Muscle of leg (tissue), 11 donors: ENCODE data around the gene ARID2. TPM values are rescaled to one million over a fixed set of nuclear protein-coding genes. Genes with fewer than 3 reads are reported as not detected.
A peak's percentile ranks its signal among the peaks of the same experiment; 100 is the strongest.

Experiments
- DNase-seq: peaks from one replicate; pipeline ENCODE4 v3.0.0; 2013
- H3K27ac ChIP-seq: one replicate; pipeline ENCODE4 v1.5.1; 2013; ENCODE audit warnings: mild to moderate bottlenecking, low read length, control low read depth
- H3K27me3 ChIP-seq: one replicate; pipeline ENCODE4 v1.6.1; 2013; ENCODE audit warnings: low read length; ENCODE audit not compliant: control insufficient read depth, insufficient read depth
- H3K36me3 ChIP-seq: one replicate; pipeline ENCODE4 v1.6.1; 2013; ENCODE audit warnings: low read length; ENCODE audit not compliant: control insufficient read depth, insufficient read depth
- H3K4me1 ChIP-seq: one replicate; pipeline ENCODE4 v1.6.1; 2013; ENCODE audit warnings: low read length; ENCODE audit not compliant: control insufficient read depth, insufficient read depth
- H3K4me3 ChIP-seq: one replicate; pipeline ENCODE4 v1.5.1; 2013; ENCODE audit warnings: low read length, control low read depth
- H3K9me3 ChIP-seq: replicated peaks from 2 replicates; pipeline ENCODE4 v1.6.1; 2013; ENCODE audit warnings: low read depth, low read length; ENCODE audit not compliant: control insufficient read depth
- WGBS: methylation state at CpG from one replicate; pipeline ENCODE4 v1.1.5; 2013; ENCODE audit warnings: missing lambda C conversion rate; ENCODE audit not compliant: insufficient coverage; 5-methylcytosine and 5-hydroxymethylcytosine counted together
- polyA plus RNA-seq, 8 donors: library from polyadenylated mRNA; unstranded; fragments of 120-200 nt; gene quantifications; one replicate each; pipeline versions ENCODE4 v1.2.1 to v1.2.3, GENCODE V29; 2013; ENCODE audit warnings: inconsistent platforms in 1 of 8, low replicate concordance in 1 of 8; ENCODE audit not compliant: insufficient read length in 8 of 8, insufficient read depth in 1 of 8
- total RNA-seq: library from RNA; stranded (reverse); fragments of 120-200 nt; gene quantifications from one replicate; pipeline ENCODE4 v1.2.4, GENCODE V29; 2013

The ARID2 gene
- total and polyA plus RNA-seq, 9 donors, result 11.4 to 23.5 (median 16.4) TPM

DNA sequence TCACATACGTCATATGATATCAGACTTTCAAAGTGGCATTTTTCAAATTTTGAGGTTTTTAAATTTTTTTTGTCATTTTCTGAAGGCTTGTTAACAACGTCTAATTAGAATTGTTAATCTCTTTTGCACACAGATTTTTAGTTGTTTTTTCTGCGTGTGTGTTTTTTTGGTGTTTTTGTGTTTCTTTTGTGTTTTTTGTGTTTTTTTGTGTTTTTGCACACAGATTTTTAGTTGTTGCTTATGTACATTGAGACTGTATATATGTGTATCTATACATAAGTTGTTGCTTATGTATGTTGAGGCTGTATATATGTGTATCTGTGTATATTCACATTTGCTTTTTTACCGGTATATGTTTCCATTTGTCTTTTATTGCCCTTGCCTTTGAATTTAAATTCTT lies 30.8 kb downstream of the ARID2 start:
- DNase-seq, result no peak
- Histone ChIP-seq H3K9me3 (no peaks in the 10 kb centered on the region), H3K36me3 (no peaks in the 10 kb centered on the region), H3K27ac (no peak overlapping the region), H3K27me3 (no peaks in the 10 kb centered on the region), H3K4me1 (no peaks in the 10 kb centered on the region), H3K4me3 (no peak overlapping the region)
- WGBS, result no CpG with 5 or more reads among the region's 4 CpGs

DNA sequence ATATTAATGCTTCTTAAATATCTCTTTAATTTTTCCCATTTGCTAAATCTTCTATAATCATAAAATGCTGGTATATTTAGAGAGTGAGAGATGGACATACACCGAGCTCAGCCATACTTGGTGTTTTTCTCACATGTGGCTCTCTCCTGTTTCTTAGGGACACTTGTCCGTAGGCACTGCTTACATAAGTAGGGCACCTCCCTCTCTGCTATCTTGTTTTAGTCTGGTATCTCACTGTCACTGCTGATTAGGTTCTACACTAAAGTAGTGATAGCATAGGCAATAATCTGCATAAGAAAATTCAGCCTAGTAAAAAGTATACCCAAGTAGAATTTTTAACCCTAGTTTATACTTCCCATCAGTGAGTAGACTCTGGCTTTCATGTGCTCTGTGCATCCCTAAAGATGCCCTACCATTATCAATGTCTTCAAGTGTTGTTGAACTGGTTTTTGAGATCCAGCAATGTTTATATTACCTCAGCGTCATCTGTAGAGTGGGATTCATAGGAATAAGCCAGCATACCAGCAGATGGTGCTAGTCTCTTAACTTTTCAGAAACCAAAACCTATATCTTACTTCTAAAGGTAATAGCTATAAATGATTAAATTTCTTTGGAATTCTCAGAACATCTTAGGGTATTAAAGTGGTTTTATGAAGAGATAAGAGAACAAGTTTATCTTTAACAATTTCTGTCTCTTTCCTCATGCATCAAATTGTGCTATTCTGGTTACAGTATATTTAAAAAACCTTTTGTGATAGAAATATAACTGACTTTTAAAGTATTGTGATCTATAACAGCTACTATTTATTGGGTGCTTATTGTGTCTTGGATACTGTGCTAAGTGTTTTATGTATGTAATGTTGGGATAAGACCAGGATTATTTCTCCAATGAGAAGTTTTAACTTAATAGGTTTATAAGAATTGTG lies 32.9 kb downstream of the ARID2 start:
- Histone ChIP-seq H3K4me1 (no peaks in the 10 kb centered on the region), H3K9me3 (no peaks in the 10 kb centered on the region), H3K27me3 (no peaks in the 10 kb centered on the region), H3K36me3 (no peaks in the 10 kb centered on the region), H3K27ac (no peak overlapping the region), H3K4me3 (no peak overlapping the region)
- WGBS, result 80% methylated on average over 1 of the region's 3 CpGs
- peak; percentile 48 for DNase-seq

DNA sequence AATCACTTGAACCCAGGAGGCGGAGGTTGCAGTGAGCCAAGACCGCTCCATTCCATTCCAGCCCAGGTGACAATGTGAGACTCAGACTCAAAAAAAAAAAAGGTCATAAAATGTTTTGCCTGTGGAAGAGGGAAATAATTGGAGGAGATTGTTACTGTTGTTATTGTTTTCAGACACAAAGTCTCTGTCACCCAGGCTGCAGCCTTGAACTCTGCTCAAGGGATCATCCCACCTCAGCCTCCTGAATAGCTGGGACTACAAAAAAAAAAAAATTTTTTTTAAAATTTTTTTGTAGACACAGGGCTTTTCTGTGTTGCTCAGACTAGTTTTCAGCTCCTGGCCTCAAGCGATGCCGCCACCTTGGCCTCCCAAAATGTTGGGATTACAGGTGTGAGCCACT lies 33.9 kb downstream of the ARID2 start:
- Histone ChIP-seq H3K27me3 (no peaks in the 10 kb centered on the region), H3K36me3 (peaks cover 3% of the 10 kb centered on the region), H3K9me3 (no peaks in the 10 kb centered on the region), H3K4me3 (no peak overlapping the region), H3K27ac (no peak overlapping the region), H3K4me1 (no peaks in the 10 kb centered on the region)
- DNase-seq, result no peak
- 95% methylated on average over 4 of the region's 4 CpGs for WGBS

DNA sequence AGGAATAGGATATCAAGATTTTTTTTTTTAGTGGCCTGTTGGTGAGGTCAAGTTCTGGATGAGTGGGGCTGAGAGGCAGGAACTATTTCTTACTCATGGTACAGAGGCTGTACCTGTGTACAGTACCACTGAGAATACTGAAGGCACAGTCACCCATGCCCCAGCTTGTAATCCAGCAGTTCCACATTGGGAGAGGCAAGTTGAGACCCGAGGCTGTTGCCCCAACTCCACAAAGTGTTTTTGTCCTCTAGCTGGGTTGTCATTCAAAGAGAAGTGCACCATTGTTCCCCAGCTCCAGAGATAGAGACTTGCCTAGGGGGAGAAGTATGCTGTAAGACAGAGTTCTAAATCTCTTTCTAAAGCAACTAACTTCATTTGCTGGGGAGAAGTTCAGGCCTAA lies 38.7 kb downstream of the ARID2 start:
- Histone ChIP-seq H3K9me3 (no peaks in the 10 kb centered on the region), H3K4me1 (no peaks in the 10 kb centered on the region), H3K36me3 (peaks cover 3% of the 10 kb centered on the region), H3K27ac (no peak overlapping the region), H3K4me3 (no peak overlapping the region), H3K27me3 (no peaks in the 10 kb centered on the region)
- DNase-seq, result no peak
- WGBS, result no CpG with 5 or more reads among the region's 1 CpG

DNA sequence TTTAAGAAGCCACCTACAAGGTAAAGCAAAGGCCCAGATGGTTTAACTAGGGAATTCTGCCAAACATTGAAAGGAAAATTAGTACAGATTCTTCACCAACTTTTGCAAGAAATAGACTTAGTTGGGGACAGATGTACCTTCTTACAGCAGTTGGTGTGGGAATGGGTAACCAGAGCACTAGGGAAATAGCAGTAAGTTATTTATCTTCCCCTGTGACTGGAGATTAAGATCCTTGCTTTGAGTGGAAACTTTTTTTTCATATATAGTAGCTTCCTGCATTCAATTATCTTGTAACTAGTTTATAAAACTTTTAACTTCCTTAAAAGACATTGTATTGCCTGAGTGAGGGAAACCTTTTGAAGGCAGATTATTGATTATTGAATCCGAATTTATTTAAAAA lies 44.2 kb downstream of the ARID2 start:
- no CpG with 5 or more reads among the region's 1 CpG for WGBS
- Histone ChIP-seq H3K36me3 (no peaks in the 10 kb centered on the region), H3K4me3 (no peak overlapping the region), H3K4me1 (no peaks in the 10 kb centered on the region), H3K27me3 (no peaks in the 10 kb centered on the region), H3K27ac (no peak overlapping the region), H3K9me3 (no peaks in the 10 kb centered on the region)
- DNase-seq, result no peak

DNA sequence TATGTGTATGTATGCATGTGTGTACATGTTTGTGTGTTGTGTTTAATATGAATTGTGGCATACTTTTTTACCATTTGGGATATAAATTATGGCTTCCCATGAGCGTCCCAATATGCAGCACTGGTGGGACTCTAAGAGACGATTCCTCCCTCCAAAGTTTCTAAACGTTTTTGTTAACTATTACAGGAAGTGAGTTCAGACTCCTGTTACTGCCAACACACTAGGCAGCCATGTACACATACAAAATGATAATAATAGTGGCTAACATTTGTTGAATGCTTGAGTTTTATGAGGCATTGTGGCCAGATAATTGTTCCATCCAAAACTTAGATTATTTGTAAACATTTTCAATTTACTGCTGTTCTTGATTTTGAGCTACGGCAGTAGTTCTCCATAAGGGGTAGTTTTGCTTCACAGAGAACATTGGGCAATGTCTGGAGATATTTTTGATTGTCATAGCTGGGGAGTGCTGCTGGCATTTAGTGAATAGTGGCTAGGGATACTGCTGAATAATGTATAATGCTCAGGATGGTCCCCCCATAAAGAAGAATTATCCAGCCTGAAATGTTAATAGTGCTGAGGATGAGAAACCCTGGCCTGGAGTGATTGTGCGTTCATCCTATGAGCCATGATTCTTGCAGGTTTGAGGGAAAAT lies 45.1 kb downstream of the ARID2 start:
- no peak for DNase-seq
- Histone ChIP-seq H3K4me3 (no peak overlapping the region), H3K36me3 (no peaks in the 10 kb centered on the region), H3K27ac (no peak overlapping the region), H3K9me3 (no peaks in the 10 kb centered on the region), H3K4me1 (no peaks in the 10 kb centered on the region), H3K27me3 (no peaks in the 10 kb centered on the region)
- WGBS, result 100% methylated on average over 1 of the region's 5 CpGs

DNA sequence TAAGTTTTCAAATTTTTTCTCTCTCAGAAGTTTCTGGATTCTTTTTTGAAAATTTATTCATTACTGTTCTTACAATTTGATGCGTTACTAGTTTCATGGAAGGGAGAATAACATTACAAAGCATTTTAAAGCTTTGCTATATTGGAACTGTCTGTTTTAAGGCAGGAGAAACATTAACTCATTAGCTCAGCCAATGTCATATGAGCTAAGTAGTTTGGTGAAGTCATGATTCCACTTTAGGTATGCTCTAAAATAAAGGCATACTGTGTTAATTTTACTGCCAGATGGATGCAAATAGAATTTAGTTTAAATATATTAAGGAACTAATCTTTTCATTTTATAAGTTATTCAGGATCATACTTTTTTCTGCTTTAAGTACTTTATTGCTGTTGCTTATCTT lies 46.0 kb downstream of the ARID2 start:
- DNase-seq, result no peak
- H3K27ac ChIP-seq, result no peak overlapping the region
- no peaks in the 10 kb centered on the region for H3K36me3 ChIP-seq
- WGBS, result no CpG with 5 or more reads among the region's 1 CpG
- no peak overlapping the region for H3K4me3 ChIP-seq
- H3K27me3 ChIP-seq, result no peaks in the 10 kb centered on the region
- no peaks in the 10 kb centered on the region for H3K4me1 ChIP-seq
- no peaks in the 10 kb centered on the region for H3K9me3 ChIP-seq

DNA sequence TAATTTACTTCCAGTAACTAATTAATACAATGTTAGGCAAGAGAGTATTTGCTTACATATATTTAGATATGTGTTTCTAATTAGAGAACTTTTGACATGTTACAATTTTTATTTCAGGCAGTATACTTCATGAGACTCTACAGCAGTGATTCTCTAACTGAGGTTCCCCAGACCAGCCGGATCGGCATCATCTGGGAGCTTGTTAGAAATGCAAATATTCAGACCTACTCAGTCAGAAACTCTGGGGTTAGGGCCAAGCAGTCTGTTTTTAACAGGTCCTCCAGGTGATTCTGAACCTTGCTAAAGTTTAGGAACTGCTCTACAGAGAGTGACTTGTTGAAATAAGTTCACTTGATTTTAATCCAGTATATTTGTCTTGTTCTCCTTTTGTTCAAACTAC lies 46.5 kb downstream of the ARID2 start:
- no CpG with 5 or more reads among the region's 2 CpGs for WGBS
- no peaks in the 10 kb centered on the region for H3K4me1 ChIP-seq

DNA sequence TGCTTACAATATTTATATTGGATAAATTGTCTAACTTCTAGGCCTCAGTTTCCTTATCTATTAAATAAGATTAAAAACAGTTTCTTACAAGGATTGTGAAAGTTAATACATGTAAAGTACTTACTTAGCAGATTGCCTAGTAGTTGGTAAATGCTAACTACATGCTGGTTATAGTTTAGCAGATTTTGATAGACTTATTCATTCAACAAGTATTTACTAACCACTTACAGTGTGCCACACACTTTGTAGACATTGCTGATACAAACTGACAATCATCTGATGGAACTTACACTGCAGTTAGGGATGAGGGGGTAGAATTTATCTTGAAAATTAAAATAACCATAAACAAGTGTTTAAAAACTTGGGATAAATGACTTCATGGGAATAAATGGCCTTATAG lies 50.4 kb downstream of the ARID2 start:
- Histone ChIP-seq H3K9me3 (no peaks in the 10 kb centered on the region), H3K4me3 (no peak overlapping the region), H3K27me3 (no peaks in the 10 kb centered on the region), H3K4me1 (no peaks in the 10 kb centered on the region), H3K36me3 (no peaks in the 10 kb centered on the region), H3K27ac (no peak overlapping the region)
- DNase-seq, result no peak

More for the DNA sequence above, 46.5 kb downstream of the ARID2 start:
- no peak overlapping the region for H3K27ac ChIP-seq
- no peaks in the 10 kb centered on the region for H3K36me3 ChIP-seq
- H3K9me3 ChIP-seq, result no peaks in the 10 kb centered on the region
- DNase-seq, result no peak
- no peaks in the 10 kb centered on the region for H3K27me3 ChIP-seq
- no peak overlapping the region for H3K4me3 ChIP-seq

DNA sequence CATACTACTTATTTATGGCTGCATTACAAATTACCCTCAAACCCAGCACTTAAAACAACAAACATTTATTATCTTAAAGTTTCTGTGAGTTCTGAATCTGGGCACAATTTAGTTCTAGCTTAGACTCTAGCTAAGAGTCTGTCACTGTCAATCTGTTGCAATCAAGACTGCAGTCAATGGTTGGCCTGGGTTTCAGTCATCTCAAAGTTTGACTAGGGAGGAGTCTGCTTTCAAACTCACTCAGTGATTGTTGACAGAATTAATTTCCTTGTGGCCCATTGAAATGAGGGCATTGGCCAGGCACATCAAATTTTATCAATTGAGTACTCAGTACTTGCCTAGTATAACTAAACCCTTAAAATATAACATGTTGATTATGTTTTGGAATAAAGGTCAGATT lies 51.6 kb downstream of the ARID2 start:
- no peak overlapping the region for H3K4me3 ChIP-seq
- H3K27me3 ChIP-seq, result no peaks in the 10 kb centered on the region
- no peak overlapping the region for H3K27ac ChIP-seq
- H3K9me3 ChIP-seq, result no peaks in the 10 kb centered on the region
- H3K36me3 ChIP-seq, result no peaks in the 10 kb centered on the region
- no peaks in the 10 kb centered on the region for H3K4me1 ChIP-seq
- DNase-seq, result no peak
